Measurements from ENCODE around the gene FRS2. TPM values are rescaled to one million over a fixed set of nuclear protein-coding genes. Genes with fewer than 3 reads are reported as not detected.

The FRS2 gene
- total and polyA plus RNA-seq, 9 of the 15 experiments (the other 6 are each of a cell fraction or from before 2014, with no cell fraction given), result 1.0 to 9.1 (median 6.0) TPM

- TF ChIP-seq ZNF592 (IDR thresholded peaks at IDR 0.05) (no peak), RBM17 (IDR thresholded peaks at IDR 0.05; ENCODE audit: borderline replicate concordance, low read depth, low read length) (no peak), CREB3L1 (IDR thresholded peaks at IDR 0.05; ENCODE audit: borderline replicate concordance, low read depth) (no peak), U2AF1 (optimal IDR thresholded peaks at IDR 0.05; ENCODE audit: low read depth, low read length) (no peak), CHD1 (IDR thresholded peaks at IDR 0.05; ENCODE audit: low read length) (no peak)
- TF ChIP-seq, protein P1, sequence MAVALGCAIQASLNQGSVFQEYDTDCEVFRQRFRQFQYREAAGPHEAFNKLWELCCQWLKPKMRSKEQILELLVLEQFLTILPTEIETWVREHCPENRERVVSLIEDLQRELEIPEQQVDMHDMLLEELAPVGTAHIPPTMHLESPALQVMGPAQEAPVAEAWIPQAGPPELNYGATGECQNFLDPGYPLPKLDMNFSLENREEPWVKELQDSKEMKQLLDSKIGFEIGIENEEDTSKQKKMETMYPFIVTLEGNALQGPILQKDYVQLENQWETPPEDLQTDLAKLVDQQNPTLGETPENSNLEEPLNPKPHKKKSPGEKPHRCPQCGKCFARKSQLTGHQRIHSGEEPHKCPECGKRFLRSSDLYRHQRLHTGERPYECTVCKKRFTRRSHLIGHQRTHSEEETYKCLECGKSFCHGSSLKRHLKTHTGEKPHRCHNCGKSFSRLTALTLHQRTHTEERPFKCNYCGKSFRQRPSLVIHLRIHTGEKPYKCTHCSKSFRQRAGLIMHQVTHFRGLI (CRISPR knock-in tag; IDR thresholded peaks at IDR 0.05), result no peak
Measured at GRCh38 chr12:69495071-69495470, 24.9 kb downstream of the FRS2 start (continued).

All from K562 (cell line).